Activated CD8-positive, alpha-beta memory T cell treated with anti-CD3 and anti-CD28 coated beads for 36 hours (primary cell): ENCODE results near the gene SH2B3. TPM values are rescaled to one million over a fixed set of nuclear protein-coding genes. Genes with fewer than 3 reads are reported as not detected.
"Not testable (repeated sequence)": the region's sequence is repeated elsewhere in the genome, so short reads cannot be mapped to it uniquely, and the experiment has no call there.

ENCODE experiments used
- CTCF ChIA-PET: fragments of 350-600 bp; sonication (Branson Sonifier 250); formaldehyde crosslinking; loops from one replicate; lab custom pipeline; 2021; ENCODE audit warnings: antibody characterized with exemption; lab: Charles Lee
- POLR2A ChIA-PET: fragments of 350-600 bp; sonication (Branson Sonifier 250); formaldehyde crosslinking; loops from one replicate; lab custom pipeline; 2021; ENCODE audit warnings: antibody characterized with exemption; lab: Charles Lee
- total RNA-seq, 2 experiments: library from RNA; stranded (reverse); gene quantifications; one replicate each; pipeline ENCODE4 v1.2.3, GENCODE V29; 2021

The SH2B3 gene
- 10 to 100 TPM; 56.8 to 58.4 TPM for total RNA-seq

DNA sequence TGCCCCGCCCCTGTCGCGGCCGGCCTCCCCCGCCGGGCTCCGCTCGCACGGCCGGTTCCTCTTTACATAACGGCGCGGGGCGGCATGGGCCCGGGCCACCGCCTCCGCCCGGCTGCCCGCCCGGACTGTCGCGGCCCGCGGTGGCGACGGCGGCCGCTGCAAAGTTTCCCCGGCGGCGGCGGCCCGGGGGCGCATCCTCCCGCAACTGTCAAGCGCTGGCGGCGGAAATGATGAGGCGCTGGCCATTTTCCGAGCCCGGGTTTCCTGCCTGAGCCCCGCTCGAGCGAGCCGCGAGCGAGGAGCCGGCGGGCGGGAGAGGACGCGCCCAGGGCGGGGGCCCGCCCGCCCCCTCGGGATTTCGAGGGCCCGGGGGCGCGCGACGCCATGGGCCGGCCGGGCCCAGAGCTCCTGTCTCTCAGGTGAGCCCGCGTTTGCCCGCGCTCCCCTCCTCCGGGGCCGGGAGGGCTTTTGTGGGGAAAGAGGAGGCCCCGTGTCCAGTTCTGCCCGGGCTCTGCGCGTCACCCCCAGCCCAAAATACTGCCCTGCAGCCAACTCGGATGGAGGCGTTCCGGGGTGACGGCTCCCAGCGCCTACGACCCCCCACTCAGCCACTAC lies at the start of gene SH2B3:
SH2B3 (plus strand) TSS at position 65 of the 615 bp plus-strand sequence. CDS start 12,223 bp downstream, outside the sequence.
- CTCF ChIA-PET: interaction anchor here (1.5 to 15.3 kb wide), 3 partner anchors 8 to 44 kb away, joined by 4 to 393 read pairs (median 16); no protein-coding TSS in a partner anchor
- POLR2A ChIA-PET: interaction anchor here (0.6 to 3.4 kb wide), 4 partner anchors 26 to 778 kb away, joined by 3 to 18 read pairs (median 8); no protein-coding TSS in a partner anchor

DNA sequence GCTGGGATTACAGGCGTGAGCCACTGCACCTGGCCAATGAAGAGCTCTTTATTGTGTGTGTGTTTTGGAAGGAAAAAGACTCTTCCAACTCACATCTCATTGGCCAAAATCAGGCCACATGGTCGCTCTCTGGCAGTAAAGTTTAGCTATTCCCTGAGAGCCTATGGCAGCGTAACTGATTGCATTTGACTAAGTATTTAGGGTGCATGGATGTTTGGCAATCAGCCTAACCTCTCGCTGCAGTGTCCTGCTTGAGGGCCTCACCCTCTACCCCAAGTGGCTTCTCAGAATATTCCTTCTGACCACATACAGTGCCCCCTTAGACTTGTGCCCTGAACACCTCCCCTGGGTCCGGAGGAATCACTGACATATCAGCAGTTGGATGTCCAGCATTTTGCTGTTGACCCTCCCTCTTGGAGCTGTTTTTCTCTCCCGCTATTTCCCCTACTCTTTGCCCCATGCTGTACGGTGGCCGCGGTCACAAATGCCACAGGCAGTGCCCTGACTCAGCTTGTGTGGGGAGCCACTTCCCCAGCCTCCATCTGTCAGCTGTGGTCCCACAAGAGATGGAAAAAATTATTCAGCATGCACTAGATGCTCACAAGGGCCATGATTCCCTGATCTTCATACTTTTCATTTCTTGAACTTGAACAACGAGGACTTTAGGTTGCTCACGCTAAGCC lies 46.4 kb upstream of the SH2B3 start:
- CTCF ChIA-PET: interaction anchor here (1.6 kb wide), 1 partner anchor 46 kb away, joined by 4 read pairs; no protein-coding TSS in a partner anchor

DNA sequence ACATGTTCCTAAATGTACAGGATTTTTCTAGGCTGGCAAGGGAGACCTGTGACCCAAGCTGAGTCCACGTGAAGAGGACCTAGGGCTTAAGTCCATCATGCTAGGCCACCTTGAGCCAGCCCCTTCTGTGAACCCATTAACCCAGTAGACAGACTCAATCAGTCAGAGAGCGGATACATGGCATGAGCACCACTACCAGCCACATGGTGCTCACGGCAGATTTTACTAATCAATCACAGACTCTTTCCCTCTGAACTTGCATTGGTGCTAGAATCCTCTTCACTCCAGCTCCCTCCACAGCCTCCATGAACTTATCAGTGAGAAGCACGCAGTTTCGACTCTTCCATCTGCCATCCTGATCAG lies 45.8 kb upstream of the SH2B3 start:
- ChIA-PET CTCF (interaction anchor here (1.6 kb wide), 1 partner anchor 45 kb away, joined by 4 read pairs; no protein-coding TSS in a partner anchor), POLR2A (no interaction called here)

More for the DNA sequence above, 46.4 kb upstream of the SH2B3 start:
- POLR2A ChIA-PET: no interaction called here

DNA sequence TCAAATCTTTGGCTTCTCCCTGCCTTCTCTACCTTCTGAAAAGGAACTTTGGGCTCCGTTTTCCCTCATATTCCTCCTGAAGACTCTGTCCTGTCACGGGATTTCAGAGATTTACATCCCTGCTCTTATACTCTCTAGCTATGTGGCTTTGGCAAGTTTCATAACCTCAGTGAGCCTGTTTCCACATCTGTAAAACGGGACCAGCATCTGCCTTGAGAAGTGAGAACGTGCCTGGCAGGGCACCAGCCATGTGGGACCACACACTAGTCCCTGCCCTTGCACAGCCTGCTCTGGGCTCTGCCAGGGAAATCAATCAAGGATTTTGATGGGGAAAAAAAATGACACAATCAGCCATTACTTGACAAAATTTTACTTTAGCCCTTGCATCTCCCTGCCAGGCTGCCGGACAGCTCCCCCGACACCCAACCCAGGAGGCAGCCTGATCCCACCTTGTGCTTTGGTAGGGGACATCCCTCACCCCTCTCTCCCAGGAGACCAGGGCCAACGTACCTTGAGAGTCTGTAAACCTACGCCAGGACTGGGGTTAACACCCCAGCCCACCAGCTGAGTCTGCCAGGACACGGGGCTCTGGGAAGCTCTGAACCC lies 45.3 kb upstream of the SH2B3 start:
- POLR2A ChIA-PET: no interaction called here

DNA sequence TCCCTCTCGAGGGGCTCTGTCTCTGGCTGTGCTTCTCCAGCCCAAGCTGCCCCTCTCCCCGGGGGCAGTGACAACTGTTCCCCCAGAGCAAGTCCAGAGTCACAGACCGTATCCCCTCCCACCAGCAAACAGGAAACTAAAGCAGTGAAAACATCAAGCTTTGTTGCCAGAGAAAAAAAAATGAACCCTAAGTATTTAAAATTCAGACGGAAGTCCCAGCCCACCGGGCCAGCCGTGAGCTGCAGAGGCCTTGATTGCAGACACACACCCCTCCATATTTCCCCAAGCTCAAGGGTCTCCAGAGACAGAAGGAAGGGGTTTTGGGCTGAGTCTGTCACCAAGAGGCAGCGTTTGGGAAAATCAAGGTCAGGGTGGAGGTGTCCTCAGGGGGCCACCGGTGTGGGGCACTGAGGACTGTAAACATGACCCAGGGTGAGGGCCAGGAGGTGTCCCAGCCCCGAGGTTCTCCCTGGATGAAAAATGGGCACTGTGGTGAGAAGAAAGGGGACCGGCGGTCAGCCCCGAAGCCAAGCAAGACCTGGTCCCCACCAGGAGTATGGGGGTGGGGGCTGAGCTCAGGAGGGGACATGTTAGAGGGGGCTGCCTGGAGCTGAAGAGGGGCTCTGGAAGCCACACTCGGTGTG lies 44.5 kb upstream of the SH2B3 start:
- CTCF ChIA-PET: no interaction called here
- POLR2A ChIA-PET: no interaction called here

More for the DNA sequence above, 45.3 kb upstream of the SH2B3 start:
- CTCF ChIA-PET: interaction anchor here (1.6 kb wide), 1 partner anchor 45 kb away, joined by 4 read pairs; no protein-coding TSS in a partner anchor

DNA sequence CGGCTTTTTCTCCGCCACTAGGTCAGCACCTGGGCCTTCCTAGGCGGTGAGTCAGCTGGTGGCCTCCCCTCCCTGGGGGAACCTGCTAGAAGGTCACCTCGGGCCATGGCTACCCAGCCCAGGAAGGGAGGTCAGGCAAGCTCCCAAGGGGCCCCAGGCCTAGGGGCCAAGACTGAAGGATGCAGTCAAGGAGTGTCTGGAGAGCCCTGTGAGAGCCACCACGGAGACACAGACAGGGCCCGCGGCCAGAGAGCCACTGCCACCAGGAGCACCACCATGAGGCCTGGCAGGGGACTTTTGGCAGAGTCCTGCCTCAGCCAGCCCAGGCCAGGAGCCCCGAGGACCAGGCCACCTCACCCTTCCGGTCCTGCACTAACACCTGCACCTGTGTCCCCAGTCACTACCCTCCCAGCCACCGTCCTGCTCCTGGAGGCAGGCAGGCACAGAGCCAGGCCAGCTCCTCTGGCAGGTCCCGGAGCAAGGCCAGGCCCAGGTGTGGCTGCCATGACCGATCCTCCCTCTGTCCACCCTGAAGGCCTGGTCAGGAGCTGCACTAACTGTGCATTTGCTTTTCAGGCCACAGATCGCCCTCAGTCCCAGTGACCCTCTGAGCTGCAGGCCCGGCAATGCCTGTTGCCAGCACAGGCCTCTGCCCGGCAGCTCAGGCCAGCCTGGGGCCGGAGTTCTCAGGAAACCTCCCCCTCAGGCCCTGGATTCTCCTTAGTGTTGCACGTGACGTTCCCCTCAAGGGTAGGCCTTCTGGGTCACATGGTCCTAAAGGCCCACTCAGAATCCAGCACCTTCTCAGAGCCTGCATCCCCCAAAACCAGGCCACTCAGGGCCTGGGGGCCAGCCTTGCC lies 43.8 kb upstream of the SH2B3 start:
- ChIA-PET POLR2A (interaction anchor here (0.6 kb wide), 1 partner anchor 864 kb away, joined by 3 read pairs; no protein-coding TSS in a partner anchor), CTCF (no interaction called here)

DNA sequence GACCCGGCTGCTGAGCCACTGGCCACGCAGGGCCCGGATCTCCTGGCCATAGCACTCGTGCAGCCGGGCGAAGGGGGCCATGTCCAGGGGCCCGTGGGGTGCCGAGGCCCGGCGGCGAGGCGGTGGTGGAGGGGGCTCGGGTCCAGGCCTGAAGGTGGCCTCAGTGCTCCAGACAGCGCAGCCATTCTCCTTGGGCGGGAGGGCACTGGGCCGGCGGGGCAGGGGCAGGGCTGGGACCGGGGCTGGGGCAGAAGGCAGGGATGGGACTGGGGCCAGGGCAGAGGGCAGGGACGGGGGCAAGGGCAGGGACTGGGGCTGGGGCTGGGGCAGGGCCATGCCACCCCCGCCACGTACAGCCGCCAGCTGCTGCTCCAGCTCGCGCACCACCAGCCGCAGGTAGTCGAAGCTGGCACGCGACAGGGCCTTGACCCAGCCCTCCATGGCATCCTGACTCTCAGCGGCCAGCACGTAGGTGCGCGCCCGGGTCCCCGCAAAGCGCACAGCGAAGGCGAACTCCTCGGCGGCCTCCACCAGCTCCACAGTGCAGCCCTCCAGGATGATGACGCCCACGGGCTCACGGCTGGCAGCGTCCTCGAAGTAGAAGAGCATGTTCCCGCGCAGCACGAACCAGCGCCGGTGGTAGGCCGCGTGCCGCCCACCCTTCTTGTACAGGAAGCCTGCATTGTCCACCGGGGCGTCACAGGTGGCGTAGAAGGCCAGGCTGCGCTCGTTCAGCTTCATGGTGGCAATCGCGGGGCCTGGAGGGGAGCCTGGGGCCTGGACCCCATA lies 42.8 kb upstream of the SH2B3 start:
- ChIA-PET POLR2A (no interaction called here), CTCF (no interaction called here)

- CTCF ChIA-PET: no interaction called here
- POLR2A ChIA-PET: no interaction called here
Observed at GRCh38 chr12:111363578-111363977, 42.1 kb upstream of the SH2B3 start.

GRCh38 chr12:111366075-111366474 lies 39.6 kb upstream of the SH2B3 start:
- ChIA-PET CTCF (interaction anchor here (0.7 kb wide), 1 partner anchor 10 kb away, joined by 3 read pairs; no protein-coding TSS in a partner anchor), POLR2A (no interaction called here)

DNA sequence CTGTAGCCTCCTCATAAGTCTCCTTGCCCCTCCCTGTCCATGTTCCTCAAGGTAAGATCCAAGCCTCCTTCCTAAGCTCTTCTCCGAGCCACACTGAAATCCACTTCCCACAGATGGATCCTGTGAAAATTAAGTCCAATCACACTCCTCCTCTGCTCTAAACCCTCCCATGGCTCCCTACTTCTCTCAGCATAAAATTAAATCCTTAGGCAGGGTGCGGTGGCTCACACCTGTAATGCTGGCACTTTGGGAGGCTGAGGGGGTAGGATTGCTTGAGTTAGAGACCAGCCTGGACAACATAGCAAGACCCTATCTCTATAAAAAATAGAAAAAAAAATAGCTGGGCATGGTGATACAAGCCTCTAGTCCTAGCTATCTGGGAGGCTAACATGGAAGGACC lies 39.1 kb upstream of the SH2B3 start:
- ChIA-PET POLR2A (no interaction called here), CTCF (interaction anchor here (0.7 kb wide), 1 partner anchor 11 kb away, joined by 3 read pairs; no protein-coding TSS in a partner anchor)

GRCh38 chr12:111367661-111368221 lies 38.0 kb upstream of the SH2B3 start:
- POLR2A ChIA-PET: no interaction called here

GRCh38 chr12:111368291-111368787 lies 37.4 kb upstream of the SH2B3 start:
- ChIA-PET CTCF (interaction anchor here (1.5 to 1.7 kb wide), 3 partner anchors 15 to 28 kb away, joined by 3 to 15 read pairs (median 4); no protein-coding TSS in a partner anchor), POLR2A (no interaction called here)

More at GRCh38 chr12:111367661-111368221, 38.0 kb upstream of the SH2B3 start:
- CTCF ChIA-PET: interaction anchor here (1.5 to 1.7 kb wide), 2 partner anchors 26 to 29 kb away, joined by 3 to 15 read pairs; no protein-coding TSS in a partner anchor

- CTCF ChIA-PET: interaction anchor here (1.0 to 1.7 kb wide), 3 partner anchors 14 to 56 kb away, joined by 3 to 15 read pairs (median 4); no protein-coding TSS in a partner anchor
- POLR2A ChIA-PET: no interaction called here
Observed at GRCh38 chr12:111368788-111369495, 36.8 kb upstream of the SH2B3 start, which contains the start of gene PHETA1. Gene PHETA1 (minus strand): TSS chr12:111369095. CDS start chr12:111363427, 5,668 bp downstream.

- CTCF ChIA-PET: interaction anchor here (1.0 to 1.7 kb wide), 3 partner anchors 14 to 56 kb away, joined by 3 to 15 read pairs (median 4); no protein-coding TSS in a partner anchor
- POLR2A ChIA-PET: no interaction called here
Observed at GRCh38 chr12:111369496-111370220, 36.1 kb upstream of the SH2B3 start.

DNA sequence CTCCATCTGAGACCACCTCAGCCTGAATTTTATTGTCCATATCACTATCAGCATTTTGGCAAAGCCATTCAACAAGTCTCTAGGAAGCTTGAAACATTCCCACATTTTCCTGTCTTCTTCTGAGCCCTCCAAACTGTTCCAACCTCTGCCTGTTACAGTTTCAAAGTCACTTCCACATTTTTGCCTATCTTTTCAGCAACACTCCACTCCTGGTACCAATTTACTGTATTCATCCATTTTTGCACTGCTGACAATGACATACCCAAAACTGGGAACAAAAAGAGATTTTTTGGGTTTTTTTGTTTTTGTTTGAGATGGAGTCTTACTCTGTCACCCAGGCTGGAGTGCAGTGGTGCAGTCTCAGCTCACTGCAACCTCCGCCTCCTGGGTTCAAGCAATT lies 32.5 kb upstream of the SH2B3 start:
- POLR2A ChIA-PET: not testable (repeated sequence)
- CTCF ChIA-PET: interaction anchor here (0.9 kb wide), 1 partner anchor 10 kb away, joined by 3 read pairs; no protein-coding TSS in a partner anchor
